Astrocyte of the cerebellum (primary cell): Measurements from ENCODE around the gene CCDC34.
A peak's percentile ranks its signal among the peaks of the same experiment; 100 is the strongest.

Source experiments
- DNase-seq: peaks from one replicate; pipeline ENCODE4 v3.0.0-alpha.2; 2011; ENCODE audit warnings: low read depth
- H3K4me3 ChIP-seq: 2 replicates; pipeline ENCODE4 v1.5.1; 2011; ENCODE audit warnings: mild to moderate bottlenecking, low read depth, low read length, moderate library complexity
- in situ Hi-C: cut with HindIII; loops from 2 replicates; pipeline ENCODE4 v1.10.0; 2017; ENCODE audit warnings: low sequenced_read_pairs
- TF ChIP-seq, protein P1 (sequence below): IDR thresholded peaks from 2 replicates; pipeline ENCODE4 v1.5.1; 2012; ENCODE audit warnings: low read length, low read depth, moderate library complexity, mild to moderate bottlenecking; ENCODE audit errors: missing control alignments

Gene CCDC34

DNA sequence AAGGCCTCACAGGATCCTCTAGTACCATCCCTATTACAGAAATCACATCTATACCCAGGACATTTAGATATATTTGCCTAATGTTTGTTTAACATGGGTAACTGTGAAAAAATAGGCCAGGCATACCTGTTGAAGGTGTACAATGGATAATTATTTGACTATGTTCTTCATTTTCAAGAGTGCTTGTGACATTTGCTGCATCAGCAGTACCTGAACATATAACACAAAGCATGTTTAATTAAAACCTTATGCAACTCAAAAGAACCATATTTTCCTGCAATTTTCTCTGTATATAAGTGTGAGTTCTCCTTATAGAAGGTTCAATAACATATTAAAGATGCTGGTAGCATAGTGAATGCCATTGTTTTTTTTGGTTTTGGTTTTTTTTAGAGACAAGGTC is 8.5 kb upstream of the CCDC34 start:
- no peak overlapping the region for H3K4me3 ChIP-seq
- in situ Hi-C loops = no loop called here
- DNase-seq = no peak
- TF ChIP-seq, protein P1, sequence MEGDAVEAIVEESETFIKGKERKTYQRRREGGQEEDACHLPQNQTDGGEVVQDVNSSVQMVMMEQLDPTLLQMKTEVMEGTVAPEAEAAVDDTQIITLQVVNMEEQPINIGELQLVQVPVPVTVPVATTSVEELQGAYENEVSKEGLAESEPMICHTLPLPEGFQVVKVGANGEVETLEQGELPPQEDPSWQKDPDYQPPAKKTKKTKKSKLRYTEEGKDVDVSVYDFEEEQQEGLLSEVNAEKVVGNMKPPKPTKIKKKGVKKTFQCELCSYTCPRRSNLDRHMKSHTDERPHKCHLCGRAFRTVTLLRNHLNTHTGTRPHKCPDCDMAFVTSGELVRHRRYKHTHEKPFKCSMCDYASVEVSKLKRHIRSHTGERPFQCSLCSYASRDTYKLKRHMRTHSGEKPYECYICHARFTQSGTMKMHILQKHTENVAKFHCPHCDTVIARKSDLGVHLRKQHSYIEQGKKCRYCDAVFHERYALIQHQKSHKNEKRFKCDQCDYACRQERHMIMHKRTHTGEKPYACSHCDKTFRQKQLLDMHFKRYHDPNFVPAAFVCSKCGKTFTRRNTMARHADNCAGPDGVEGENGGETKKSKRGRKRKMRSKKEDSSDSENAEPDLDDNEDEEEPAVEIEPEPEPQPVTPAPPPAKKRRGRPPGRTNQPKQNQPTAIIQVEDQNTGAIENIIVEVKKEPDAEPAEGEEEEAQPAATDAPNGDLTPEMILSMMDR = no peak

DNA sequence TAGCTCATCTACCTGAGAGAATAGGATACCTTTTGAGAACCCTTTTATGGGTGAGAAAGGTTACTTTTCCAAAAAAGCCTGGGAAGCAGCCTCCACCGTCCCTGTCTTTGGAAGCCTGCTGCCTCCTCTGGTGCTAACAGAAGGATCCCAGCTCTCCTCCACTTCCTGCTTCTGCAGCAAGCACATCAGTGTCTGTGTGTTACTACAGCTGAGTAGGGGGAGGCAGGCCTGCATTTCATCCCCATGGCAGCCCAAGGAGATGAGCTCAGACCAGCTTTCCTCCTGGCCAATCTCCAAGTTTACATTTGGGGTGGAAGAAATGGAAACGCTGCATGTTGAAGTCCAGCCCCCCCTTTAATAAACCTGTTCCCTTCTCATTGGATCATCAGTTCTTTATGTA is 7.4 kb upstream of the CCDC34 start:
- in situ Hi-C loops = no loop called here

DNA sequence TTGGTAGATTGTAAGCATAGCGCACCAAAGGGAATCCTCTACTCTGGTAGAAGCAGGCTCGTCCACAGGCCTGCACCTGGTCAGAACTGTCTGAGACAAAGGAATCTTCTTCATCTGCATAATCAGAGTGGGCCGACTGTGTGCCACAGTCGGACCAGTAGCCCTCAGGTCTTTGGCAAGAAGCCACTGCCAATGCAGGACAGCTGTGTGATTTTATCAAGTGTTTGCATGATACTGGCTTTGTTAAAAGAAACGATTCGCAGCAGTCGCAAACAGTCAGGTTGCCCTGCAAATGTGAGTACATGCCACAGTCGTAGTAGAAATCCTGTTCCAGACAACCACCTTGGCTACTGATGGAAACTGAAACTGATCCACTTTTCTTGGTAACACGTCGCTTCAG is 4.9 kb upstream of the CCDC34 start:
- in situ Hi-C loops = no loop called here
- TF ChIP-seq, protein P1 = no peak
- no peak overlapping the region for H3K4me3 ChIP-seq
- DNase-seq = no peak

More for the DNA sequence above, 7.4 kb upstream of the CCDC34 start:
- H3K4me3 ChIP-seq = no peak overlapping the region
- TF ChIP-seq, protein P1 = no peak
- DNase-seq = no peak

- TF ChIP-seq, protein P1 = no peak
- DNase-seq = no peak
- in situ Hi-C loops = no loop called here
- H3K4me3 ChIP-seq = peak overlapping the region; percentile 69
These were observed 632 bp upstream of the CCDC34 start for GRCh38 chr11:27363576-27364117.

DNA sequence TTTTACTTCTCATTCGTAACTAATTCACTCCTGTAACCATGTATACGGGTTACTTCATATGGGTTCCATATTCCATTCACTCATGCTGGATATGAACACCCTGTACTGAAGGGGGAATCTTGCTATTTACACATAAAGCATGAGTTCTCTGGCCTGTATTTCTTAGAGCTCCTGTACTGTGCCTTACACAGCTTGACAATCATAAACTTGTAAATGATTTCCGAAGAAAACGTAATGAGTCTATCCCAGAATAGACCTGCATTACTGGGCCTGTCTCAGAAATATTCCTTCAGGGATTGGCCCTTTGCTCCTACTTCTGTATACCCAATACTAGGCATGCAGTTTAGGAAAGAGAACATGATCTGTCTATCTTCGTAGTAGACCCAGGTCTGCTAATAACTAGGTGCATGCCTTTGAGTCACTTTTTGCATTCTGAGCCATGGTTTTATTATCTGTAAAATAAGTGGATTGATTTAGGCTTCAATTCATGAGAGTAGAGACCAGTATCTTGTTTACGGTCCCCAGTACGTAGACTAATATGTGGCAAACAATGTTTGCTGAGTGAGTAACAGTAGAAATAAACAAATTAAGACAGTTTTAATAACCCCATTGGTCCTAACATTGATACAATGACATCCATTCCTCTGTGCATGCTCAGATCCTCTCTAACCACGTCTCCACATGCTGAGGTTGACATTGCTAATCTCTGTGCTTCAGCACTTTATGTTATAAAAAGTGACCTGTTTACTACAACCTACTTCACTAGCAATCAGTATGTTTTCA is 1.2 kb downstream of the CCDC34 start:
- in situ Hi-C loops = no loop called here
- TF ChIP-seq, protein P1 = no peak
- H3K4me3 ChIP-seq = peak overlapping the region; percentile 69
- no peak for DNase-seq

DNA sequence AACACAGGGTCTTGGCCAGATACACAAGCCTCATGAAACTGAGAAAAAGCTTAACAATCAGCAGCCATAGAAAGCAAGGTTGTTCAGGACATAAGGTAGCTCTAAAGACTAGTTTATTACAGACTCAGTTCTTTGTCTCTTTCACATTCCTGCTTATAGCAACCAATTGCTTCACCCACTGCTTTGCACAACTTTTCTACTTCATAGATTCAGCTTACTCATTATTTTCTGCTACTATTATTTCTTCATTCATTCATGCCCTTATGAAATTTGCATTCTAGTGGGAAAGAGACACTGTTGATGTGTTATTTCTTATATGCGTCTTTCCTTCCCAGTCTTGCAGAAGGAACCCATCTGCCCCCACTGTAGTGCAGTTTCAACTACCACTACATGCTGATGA is 4.7 kb downstream of the CCDC34 start:
- TF ChIP-seq, protein P1 = no peak
- no peak for DNase-seq
- in situ Hi-C loops = no loop called here

More for the DNA sequence above, 4.7 kb downstream of the CCDC34 start:
- no peak overlapping the region for H3K4me3 ChIP-seq
